GM19035 (cell line): ENCODE measurements around the gene RPL39.
A peak's percentile ranks its signal among the peaks of the same experiment; 100 is the strongest.
"Not testable (repeated sequence)": the region's sequence is repeated elsewhere in the genome, so short reads cannot be mapped to it uniquely, and the experiment has no call there.

Experiments
- ATAC-seq: cut with Tn5 transposase; IDR thresholded peaks from one replicate; pipeline ENCODE4 v1.9.1; 2021; ENCODE audit not compliant: unreplicated experiment

RPL39 gene

DNA sequence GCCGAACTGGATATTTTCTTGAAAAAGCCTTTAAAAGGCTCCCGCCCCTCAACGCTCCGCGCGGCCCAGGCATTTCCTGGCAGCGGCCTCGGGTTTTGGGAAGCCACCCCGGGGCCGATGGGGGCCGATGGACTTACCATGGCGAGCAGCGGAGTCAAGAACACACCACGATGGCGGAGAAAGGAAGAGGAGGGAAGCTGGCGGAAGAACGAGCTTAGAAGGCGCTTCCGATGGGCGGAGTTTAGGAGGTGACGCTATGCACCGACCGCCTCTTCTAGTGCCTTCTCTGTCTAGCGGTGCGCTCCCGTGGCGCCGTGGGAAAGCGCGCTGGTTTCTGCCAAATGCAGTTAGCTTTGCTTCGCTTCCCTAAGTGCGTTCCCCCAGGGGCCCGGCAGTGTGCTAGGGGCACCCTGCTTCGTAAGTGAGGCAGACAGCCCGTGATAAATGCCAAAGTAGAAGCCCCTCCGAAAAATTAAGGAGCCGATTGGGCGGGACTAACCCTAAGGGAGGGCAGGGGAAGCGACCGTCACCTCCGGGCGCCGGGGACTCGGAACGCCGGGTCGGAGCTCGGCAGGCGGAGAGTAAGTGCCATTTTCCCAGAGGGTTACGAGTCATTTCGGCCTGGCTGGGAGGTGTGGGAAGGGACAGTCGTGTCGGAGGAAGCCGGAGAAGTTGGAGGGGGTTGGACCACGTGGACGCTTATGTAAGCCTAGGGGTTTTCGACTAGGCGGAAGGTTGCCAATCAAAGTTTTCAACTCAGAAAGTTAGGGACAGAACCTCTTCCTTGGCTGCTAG is at the start of gene RPL39:
Gene RPL39, minus strand, starts transcription at position 194 of the 795 bp plus-strand sequence. Its CDS starts 54 bp downstream, at position 140.
- ATAC-seq = peak; percentile 91

DNA sequence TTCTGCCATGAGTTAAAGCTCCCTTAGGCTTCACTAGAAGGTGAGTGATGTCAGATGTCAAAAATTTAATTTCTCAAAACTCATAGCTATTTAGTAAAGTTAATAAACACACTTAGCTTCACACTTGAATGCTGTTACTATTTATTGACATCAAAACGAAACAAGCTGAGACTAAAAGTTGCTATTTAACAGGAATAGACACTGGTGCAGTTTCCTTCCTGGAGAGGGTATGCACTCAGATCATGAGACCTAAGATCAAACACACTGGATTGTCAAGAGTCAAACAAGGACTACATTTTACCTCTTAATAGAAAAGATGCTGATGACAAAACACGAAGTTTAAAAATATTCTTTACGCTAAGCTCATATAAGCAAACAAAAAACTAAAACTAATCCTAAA is 42.5 kb upstream of the RPL39 start:
- no peak for ATAC-seq

DNA sequence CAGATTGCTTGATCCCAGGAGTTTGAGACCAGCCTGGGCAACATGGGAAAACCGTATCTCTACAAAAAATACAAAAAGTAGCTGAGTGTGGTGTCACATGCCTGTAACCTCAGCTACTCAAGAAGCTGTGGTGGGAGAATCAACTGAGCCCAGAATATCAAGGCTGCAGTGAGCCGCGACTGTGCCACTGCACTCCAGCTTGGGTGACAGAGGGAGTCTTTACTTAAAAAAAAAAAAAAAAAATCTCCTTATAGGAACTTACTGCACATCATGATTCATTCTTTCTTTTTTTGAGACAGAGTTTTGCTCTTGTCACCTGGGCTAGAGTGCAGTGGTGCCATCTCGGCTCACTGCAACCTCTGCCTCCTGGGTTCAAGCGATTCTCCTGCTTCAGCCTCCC is 37.0 kb upstream of the RPL39 start:
- ATAC-seq = no peak

DNA sequence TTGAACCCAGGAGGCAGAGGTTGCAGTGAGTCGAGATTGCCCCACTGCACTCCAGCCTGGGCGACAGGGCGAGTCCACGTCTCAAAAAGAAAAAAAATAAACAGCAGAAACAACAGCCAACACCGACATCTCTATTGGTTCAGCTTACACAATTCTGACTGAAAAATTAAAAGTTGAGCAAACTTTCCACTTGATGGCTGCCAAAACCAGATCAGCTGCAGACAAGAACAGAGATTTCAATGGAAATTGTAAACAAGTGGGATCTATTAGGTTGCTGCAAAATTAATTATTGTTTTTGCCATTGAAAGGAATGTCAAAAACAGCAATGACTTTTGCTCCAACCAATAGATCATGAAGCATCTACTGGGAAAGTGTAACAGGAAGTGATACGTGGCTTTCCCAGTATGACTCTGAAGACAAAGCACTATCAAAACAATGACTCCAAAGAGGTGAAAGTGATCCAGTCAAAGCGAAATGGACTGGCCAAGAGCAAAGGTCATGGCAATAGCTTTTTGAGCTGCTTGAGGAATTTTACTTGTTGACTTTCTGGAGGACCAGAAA is 35.0 kb upstream of the RPL39 start:
- ATAC-seq = no peak

DNA sequence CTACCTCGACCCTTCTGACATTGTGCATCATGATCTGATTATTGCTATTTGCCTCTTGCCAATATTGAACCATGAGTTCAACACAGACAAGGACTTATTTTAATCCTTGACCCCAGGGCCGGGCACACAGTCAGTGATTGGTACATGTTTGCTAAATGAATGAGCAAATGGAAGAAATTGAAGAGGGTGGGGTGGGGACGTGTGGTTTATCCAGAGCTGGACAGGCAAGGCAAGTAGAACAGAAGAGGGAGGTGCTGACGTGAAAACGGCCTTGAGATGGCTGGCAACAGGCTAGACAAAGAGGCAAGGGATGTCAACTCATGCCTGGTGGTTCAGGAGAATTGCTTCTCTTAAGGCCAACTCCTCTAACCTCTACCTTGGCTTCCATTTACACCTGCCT is 32.8 kb upstream of the RPL39 start:
- not testable (repeated sequence) for ATAC-seq

DNA sequence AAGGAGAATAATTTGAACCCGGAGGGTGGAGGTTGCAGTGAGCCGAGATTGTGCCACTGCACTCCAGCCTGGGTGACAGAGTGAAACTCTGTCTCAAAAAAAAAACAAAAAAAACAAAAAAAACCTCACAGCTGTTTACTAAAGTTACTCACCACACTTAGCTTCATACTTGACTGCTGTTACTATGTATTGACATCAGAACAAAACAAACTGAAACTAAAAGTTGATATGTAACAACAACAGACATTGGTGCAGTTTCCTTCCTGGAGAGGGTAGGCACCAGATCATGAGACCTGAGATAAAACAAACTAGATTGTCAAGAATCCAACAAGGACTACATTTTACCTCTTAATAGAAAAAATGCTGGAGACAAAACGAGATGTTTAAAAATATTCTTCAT is 30.3 kb upstream of the RPL39 start:
- ATAC-seq = peak; percentile 86

DNA sequence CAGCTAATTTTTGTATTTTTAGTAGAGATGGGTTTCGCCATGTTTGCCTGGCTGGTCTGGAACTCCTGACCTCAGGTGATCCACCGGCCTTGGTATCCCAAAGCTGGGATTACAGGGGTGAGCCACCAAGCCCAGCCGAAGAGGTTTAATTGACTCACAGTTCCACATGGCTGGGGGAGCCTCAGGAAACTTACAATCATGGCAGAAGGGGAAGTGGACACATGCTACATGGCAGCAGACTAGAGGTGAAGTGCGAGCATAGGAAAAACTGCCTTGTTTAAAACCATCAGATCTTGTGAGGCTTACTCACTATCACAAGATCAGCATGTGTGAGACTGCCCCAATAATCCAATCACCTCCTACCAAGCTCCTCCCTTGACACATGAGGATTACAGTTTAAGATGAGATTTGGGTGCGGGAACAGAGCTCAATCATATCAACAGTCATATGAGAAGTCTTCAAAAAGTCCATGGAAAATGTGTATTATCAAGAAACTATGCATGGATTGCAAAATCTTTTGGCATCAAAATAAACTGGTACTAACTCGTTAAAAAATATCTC is 25.8 kb upstream of the RPL39 start:
- no peak for ATAC-seq

DNA sequence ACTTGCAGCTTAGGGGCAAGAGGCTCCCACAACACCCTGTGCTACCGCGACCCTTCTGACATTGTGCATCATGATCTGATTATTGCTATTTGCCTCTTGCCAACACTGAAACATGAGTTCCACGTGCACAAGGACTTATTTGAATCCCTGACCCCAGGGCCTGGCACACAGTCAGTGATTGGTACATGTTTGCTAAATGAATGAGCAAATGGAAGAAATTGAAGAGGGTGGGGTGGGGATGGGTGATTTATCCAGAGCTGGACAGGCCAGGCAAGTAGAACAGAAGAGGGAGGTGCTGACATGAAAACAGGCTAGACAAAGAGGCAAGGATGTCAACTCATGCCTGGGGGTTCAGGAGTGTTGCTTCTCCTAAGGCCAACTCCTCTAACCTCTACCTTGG is 24.9 kb upstream of the RPL39 start:
- no peak for ATAC-seq

DNA sequence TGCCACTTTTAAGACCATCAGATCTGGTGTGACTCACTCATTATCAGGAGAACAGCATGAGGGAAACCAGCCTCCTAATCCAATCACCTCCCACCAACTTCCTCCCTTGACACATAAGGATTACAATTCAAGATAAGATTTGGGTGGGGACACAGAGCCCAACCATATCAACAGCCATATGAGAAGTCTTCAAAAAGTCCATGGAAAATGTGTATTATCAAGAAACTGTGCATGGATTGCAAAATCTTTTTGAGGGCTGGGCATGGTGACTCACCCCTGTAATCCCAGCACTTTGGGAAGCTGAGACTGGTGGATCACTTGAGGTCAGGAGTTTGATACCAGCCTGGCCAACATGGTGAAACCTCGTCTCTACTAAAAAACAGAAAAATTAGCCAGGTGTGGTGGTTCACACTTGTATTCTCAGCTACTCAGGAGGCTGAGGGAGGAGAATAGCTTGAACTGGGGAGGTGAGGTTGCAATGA is 17.8 kb upstream of the RPL39 start:
- no peak for ATAC-seq

DNA sequence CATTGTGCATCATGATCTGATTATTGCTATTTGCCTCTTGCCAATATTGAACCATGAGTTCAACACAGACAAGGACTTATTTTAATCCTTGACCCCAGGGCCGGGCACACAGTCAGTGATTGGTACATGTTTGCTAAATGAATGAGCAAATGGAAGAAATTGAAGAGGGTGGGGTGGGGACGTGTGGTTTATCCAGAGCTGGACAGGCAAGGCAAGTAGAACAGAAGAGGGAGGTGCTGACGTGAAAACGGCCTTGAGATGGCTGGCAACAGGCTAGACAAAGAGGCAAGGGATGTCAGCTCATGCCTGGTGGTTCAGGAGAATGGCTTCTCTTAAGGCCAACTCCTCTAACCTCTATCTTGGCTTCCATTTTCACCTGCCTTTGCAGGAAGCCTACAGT is 17.0 kb upstream of the RPL39 start:
- ATAC-seq = not testable (repeated sequence)

DNA sequence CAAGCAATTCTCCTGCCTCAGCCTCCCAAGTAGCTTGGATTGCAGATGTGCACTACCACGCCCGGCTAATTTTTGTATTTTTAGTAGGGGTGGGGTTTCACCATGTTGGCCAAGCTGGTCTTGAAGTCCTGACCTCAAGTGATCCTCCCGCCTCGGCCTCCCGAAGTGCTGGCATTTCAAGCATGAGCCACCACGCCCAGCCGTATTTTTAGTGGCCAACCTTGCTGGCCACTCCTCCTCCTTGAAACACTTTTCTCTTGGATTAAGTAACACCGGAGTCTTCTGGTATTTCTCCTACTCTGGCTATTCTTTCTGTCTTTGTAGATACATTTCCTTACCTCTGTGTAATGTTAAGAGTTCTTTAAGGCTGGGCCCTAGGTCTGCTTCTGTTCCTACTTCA is 11.1 kb upstream of the RPL39 start:
- no peak for ATAC-seq

DNA sequence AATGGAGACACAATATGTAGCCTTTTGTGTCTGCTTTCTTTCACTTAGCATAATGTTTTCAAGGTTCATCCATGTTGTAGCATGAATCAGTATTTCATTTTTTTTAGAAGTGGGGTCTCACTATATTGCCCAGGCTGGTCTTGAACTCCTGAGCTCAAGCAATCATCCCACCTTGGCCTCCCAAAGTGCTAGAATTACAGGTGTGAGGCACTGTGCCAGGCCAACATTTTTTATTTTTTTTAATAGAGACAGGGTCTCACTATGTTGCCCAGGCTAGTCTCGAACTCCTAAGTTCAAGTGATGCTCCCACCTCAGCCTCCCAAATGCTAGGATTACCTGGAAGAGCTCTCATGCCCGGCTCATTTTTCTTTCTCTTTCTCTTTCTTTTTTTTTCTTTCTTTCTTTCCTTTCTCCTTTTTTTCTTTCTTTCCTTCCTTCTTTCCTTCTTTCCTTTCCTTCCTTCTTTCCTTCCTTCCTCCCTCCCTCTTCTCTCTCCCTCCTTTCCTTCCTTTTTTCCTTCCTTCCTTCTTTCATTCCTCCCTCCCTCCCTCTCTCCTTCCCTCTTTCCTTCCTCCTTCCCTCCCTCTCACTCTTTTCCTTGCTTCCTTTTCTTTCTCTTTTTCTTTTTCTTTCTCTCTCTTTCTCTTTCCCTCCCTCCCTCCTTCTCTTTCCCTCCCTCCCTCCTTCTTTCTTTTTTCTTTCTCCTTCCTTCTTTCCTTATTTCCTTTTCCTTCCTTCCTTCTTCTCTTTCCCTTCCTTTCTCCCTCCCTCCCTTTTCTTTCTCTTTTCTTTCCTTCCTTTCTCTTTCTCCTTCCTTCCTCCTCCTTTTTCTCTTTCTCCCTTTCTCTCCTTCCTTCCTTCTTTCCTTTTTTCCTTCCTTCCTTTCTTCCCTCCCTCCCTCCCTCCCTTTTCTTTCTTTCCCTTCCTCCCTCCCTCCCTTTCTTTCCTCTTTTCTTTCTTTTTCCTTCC is 10.1 kb upstream of the RPL39 start:
- ATAC-seq = no peak

DNA sequence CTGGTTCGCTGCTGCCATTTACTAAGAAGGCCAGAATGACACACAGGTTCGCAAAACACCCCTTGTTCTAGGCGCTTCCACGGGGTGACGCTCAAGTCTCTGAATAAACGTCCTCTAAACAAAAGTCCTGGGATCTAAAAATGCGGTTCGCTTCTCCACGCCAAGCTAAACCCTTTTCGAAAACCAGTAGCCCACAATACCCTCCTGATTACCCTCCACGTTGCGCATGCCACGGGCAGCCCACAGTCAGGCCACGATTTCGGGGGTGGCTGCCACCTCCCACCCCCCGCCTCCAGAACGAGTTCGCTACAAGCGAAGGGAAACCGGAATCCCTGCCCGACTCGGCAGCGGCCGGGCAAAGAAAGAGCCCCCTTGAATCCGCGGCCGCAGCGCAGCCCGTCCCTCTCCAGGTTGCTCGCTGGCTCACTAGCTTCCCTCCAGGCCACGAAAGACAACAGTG is 423 bp downstream of the RPL39 start:
- peak; percentile 34 for ATAC-seq

DNA sequence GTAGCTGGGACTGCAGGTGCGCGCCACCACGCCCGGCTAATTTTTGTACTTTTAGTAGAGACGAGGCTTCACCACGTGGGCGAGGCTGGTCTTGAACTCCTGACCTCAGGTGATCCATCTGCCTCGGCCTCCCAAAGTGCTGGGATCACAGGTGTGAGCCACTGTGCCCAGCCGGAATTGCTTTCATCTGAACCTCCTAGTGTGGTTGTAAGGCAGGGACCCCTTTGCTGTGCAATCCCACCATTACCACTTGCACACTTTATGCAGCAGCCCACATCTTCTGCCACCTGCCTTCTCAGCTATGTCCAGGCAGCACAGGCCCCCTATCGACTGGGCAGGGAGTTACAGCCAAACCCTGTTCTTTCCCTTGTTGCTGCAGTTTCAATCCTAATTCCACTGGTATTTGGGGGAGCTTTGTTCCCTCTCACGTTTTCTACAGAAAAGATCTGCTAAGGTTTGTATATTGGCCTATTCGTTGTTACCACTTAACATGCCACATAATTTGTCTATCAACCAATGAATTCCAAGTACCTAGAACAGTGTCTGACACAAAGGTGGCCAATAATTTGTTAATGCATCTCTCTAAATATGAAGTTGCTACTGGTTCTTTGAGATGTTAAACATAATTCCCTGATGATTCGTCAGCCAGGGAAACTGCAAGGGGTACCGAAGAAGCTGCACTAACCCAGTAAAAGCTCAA is 6.5 kb downstream of the RPL39 start:
- no peak for ATAC-seq

DNA sequence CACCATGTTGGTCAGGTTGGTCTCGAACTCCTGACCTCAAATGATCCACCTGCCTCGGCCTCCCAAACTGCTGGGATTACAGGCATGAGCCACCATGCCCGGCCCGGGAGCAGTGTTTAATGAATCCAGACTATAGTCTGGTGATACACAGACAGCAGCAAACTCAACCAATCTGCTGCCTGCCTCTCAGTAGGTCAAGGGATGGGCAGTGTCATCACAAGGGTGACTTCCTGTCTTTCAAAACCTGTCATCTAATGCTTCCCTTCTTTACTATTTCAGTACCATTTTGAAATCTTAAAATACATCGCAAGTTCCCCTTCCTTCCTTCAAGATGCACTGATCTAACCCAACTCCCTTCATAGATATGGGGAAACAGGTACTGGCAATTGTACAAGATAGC is 8.4 kb downstream of the RPL39 start:
- no peak for ATAC-seq

DNA sequence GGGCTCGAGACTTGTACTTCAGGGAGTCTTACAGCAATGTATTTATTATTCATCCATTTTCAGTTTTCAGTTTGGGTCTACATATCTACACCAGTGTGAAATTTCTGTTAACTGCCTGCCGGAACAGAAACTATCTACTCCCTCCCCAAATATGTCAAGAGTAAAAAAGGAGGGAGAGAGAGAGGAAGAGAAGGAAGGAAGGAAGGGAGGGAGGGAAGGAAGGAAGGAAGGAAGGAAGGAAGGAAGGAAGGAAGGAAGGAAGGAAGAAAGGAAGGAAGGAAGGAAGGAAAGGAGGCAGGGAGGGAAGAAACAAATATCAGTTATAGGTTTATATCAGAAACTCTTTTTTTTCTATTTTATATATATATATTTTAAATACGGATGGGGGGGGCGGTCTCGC is 12.6 kb downstream of the RPL39 start:
- ATAC-seq = no peak

DNA sequence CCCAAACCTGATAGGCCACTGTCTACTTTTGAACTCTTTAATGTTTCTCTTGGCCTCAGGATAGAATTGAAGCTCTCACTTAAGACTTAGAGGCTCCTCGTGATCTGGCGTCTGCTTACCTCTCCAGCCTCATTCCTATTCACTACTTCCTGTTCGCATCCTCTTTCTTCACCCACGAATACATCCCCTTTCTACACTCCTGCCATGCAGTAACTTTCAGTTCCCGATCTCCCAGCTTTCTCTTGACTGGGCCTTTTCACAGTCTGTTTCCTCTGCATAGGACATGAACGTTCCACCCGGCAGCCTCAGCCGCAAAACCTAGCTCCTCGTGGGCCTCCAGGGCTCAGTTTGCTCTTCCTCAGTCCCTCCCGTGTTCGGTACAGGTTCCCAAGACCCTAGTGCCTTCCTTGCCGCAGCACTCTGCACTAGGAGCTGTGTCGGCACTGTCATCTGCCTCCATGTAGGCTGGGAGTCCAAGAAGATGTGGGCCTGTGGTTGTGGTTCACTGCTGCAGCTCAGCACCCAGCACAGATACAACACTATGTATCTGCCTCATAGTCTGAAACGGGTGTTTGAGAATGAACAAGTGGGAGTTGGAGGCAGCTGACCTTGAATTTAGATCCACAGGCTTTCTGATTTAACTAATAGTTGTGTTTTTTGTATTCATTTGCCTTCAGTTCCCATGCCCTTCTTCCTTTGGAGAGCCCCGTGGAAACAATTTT is 15.8 kb downstream of the RPL39 start:
- ATAC-seq = no peak

DNA sequence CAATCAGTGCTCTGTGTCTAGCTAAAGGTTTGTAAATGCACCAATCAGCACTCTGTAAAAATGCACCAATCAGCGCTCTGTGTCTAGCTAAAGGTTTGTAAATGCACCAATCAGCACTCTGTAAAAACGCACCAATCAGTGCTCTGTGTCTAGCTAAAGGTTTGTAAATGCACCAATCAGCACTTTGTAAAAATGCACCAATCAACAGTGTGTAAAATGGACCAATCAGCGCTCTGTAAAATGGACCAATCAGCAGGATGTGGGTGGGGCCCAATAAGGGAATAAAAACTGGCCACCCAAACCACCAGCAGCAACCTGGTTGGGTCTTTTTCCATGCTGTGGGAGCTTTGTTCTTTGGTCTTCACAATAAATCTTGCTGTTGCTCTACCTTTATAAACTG is 22.0 kb downstream of the RPL39 start:
- not testable (repeated sequence) for ATAC-seq

DNA sequence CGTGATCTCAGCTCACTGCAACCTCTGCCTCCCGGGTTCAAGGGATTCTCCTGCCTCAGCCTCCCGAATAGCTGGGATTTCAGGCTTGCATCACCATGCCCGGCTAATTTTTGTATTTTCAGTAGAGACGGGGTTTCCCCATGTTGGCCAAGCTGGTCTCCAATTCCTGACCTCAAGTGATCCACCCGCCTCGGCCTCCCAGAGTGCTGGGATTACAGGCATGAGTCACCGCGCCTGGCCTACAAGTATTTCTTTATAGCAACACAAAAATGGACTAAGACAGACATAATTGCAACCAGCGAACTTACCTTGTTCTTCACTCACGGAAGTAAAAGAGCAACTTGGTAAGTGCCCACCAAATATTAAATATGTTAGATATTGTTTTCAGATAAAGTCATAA is 23.0 kb downstream of the RPL39 start:
- ATAC-seq = not testable (repeated sequence)
